ENCODE results near the gene CR1L. TPM values are rescaled to one million over a fixed set of nuclear protein-coding genes. Genes with fewer than 3 reads are reported as not detected.

The CR1L gene
- total RNA-seq, 4 donors from 2014 or later, result not detected

GRCh38 chr1:207669528-207670009 lies 24.6 kb downstream of the CR1L start:
- ATAC-seq, result no peak
- H3K4me3 ChIP-seq, result peak overlapping the region in 1 of 2 donors; percentile 30
- WGBS, 2 donors (ENCODE audit: low coverage in 1 of 2), result 4 to 13% methylated on average over 5 to 9 of the region's 44 CpGs

GRCh38 chr1:207670192-207670591 lies 25.3 kb downstream of the CR1L start:
- no peak for ATAC-seq
- H3K4me3 ChIP-seq, result no peak overlapping the region
- no peaks in the 10 kb centered on the region for H3K36me3 ChIP-seq
- 68 to 100% methylated on average over 1 to 3 of the region's 3 CpGs for WGBS, 2 donors (ENCODE audit: low coverage in 1 of 2)
- TF ChIP-seq POLR2A (IDR thresholded peaks at IDR 0.05), result no peak
- TF ChIP-seq CTCF (IDR thresholded peaks at IDR 0.05), result no peak
- no peak for TF ChIP-seq EP300 (IDR thresholded peaks at IDR 0.05)
- no peak for TF ChIP-seq POLR2AphosphoS5 (IDR thresholded peaks at IDR 0.05)
- H3K27ac ChIP-seq, result no peak overlapping the region
- H3K27me3 ChIP-seq, result peaks cover 71% of the 10 kb centered on the region
- H3K9me3 ChIP-seq, result peaks cover 0 to 7% (median 0%) of the 10 kb centered on the region in 3 donors
- peaks cover 0 to 12% (median 0%) of the 10 kb centered on the region in 3 donors for H3K4me1 ChIP-seq

More at GRCh38 chr1:207669528-207670009, 24.6 kb downstream of the CR1L start:
- Histone ChIP-seq H3K27ac (no peak overlapping the region), H3K4me1 (peaks cover 0 to 12% (median 0%) of the 10 kb centered on the region in 3 donors), H3K36me3 (no peaks in the 10 kb centered on the region), H3K27me3 (peaks cover 74% of the 10 kb centered on the region), H3K9me3 (peaks cover 0 to 7% (median 0%) of the 10 kb centered on the region in 3 donors)
- TF ChIP-seq CTCF (IDR thresholded peaks at IDR 0.05) (no peak), POLR2A (IDR thresholded peaks at IDR 0.05) (no peak), POLR2AphosphoS5 (IDR thresholded peaks at IDR 0.05) (no peak), EP300 (IDR thresholded peaks at IDR 0.05) (no peak)

- Histone ChIP-seq H3K36me3 (no peaks in the 10 kb centered on the region), H3K4me3 (no peak overlapping the region), H3K27me3 (peaks cover 64% of the 10 kb centered on the region), H3K9me3 (peaks cover 0 to 7% (median 0%) of the 10 kb centered on the region in 3 donors), H3K27ac (no peak overlapping the region), H3K4me1 (peaks cover 0 to 12% (median 0%) of the 10 kb centered on the region in 3 donors)
- 44 to 50% methylated on average over 1 to 3 of the region's 3 CpGs for WGBS, 2 donors (ENCODE audit: low coverage in 1 of 2)
- TF ChIP-seq CTCF (IDR thresholded peaks at IDR 0.05), result no peak
- no peak for TF ChIP-seq POLR2A (IDR thresholded peaks at IDR 0.05)
- no peak for TF ChIP-seq POLR2AphosphoS5 (IDR thresholded peaks at IDR 0.05)
- no peak for TF ChIP-seq EP300 (IDR thresholded peaks at IDR 0.05)
- ATAC-seq, result no peak
Observed at GRCh38 chr1:207670997-207671396, 26.1 kb downstream of the CR1L start.

- ATAC-seq, result no peak
- WGBS, 2 donors (ENCODE audit: low coverage in 1 of 2), result 16 to 26% methylated on average over 5 of the region's 5 CpGs
- Histone ChIP-seq H3K9me3 (no peaks in the 10 kb centered on the region), H3K27me3 (peaks cover 48% of the 10 kb centered on the region), H3K4me1 (peaks cover 0 to 12% (median 0%) of the 10 kb centered on the region in 3 donors), H3K4me3 (no peak overlapping the region), H3K36me3 (no peaks in the 10 kb centered on the region), H3K27ac (no peak overlapping the region)
- TF ChIP-seq POLR2AphosphoS5 (IDR thresholded peaks at IDR 0.05) (no peak), CTCF (IDR thresholded peaks at IDR 0.05) (no peak), POLR2A (IDR thresholded peaks at IDR 0.05) (no peak), EP300 (IDR thresholded peaks at IDR 0.05) (no peak)
Observed at GRCh38 chr1:207672522-207673130, 27.7 kb downstream of the CR1L start.

- Histone ChIP-seq H3K27me3 (peaks cover 41% of the 10 kb centered on the region), H3K27ac (no peak overlapping the region), H3K4me3 (no peak overlapping the region), H3K9me3 (no peaks in the 10 kb centered on the region), H3K4me1 (peaks cover 0 to 12% (median 0%) of the 10 kb centered on the region in 3 donors), H3K36me3 (no peaks in the 10 kb centered on the region)
- WGBS, 2 donors (ENCODE audit: low coverage in 1 of 2), result 62 to 81% methylated on average over 4 to 6 of the region's 6 CpGs
- no peak for ATAC-seq
- TF ChIP-seq CTCF (IDR thresholded peaks at IDR 0.05), result no peak
- TF ChIP-seq EP300 (IDR thresholded peaks at IDR 0.05), result no peak
- TF ChIP-seq POLR2AphosphoS5 (IDR thresholded peaks at IDR 0.05), result no peak
Observed at GRCh38 chr1:207673399-207673798, 28.5 kb downstream of the CR1L start.

Measured in gastroesophageal sphincter (tissue), 4 donors.